RWPE1 (cell line): ENCODE data around the gene ANKRD11.

Source experiments
- CTCF ChIA-PET: fragments of 350-600 bp; sonication (Branson Sonifier 250); formaldehyde crosslinking; extraction: SDS; loops from one replicate; lab custom pipeline; 2021; lab: Yijun Ruan, JAX
- POLR2A ChIA-PET: fragments of 400-600 bp; formaldehyde crosslinking; extraction: SDS; loops from one replicate; lab custom pipeline; 2020; ENCODE audit warnings: antibody characterized with exemption; ENCODE audit not compliant: low non-redundant PET; lab: Yijun Ruan, JAX
- DNase-seq: peaks from one replicate; pipeline ENCODE4 v3.0.0; 2012; ENCODE audit warnings: low spot score
- H3K27ac ChIP-seq: fragments of 450-650 bp; 2 replicates; pipeline ENCODE4 v1.5.1; 2017
- TF ChIP-seq, protein P1 (sequence below): fragments of 450-650 bp; conservative IDR thresholded peaks from 2 replicates; pipeline ENCODE4 v1.5.1; 2017; ENCODE audit warnings: low read depth, mild to moderate bottlenecking

Gene ANKRD11

DNA sequence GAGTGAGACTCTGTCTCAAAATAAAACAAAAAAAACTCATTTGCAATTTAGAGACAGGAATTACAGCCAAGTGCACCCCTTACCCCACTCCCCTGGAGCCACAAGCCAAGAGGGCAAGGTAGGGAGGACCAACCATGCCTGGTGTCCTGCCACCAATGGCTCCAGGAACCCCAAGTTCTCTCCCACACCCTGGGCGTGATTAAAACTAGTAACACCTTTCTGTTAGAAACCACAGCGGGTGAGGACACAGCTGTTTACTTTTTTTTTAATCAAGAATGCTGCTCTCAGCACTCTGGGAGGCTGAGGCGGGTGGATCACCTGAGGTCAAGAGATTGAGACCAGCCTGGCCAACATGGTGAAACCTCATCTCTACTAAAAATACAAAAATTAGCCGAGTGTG lies 38.1 kb downstream of the ANKRD11 start:
- DNase-seq, result no peak
- CTCF ChIA-PET, result interaction anchor here (0.6 to 0.7 kb wide), 2 partner anchors 42 to 70 kb away, joined by 3 to 4 read pairs; no protein-coding TSS in a partner anchor
- TF ChIP-seq, protein P1, sequence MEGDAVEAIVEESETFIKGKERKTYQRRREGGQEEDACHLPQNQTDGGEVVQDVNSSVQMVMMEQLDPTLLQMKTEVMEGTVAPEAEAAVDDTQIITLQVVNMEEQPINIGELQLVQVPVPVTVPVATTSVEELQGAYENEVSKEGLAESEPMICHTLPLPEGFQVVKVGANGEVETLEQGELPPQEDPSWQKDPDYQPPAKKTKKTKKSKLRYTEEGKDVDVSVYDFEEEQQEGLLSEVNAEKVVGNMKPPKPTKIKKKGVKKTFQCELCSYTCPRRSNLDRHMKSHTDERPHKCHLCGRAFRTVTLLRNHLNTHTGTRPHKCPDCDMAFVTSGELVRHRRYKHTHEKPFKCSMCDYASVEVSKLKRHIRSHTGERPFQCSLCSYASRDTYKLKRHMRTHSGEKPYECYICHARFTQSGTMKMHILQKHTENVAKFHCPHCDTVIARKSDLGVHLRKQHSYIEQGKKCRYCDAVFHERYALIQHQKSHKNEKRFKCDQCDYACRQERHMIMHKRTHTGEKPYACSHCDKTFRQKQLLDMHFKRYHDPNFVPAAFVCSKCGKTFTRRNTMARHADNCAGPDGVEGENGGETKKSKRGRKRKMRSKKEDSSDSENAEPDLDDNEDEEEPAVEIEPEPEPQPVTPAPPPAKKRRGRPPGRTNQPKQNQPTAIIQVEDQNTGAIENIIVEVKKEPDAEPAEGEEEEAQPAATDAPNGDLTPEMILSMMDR, result no peak
- POLR2A ChIA-PET, result no interaction called here
- peak overlapping the region; percentile 42; the same call in 1 of the 2 replicates for H3K27ac ChIP-seq

DNA sequence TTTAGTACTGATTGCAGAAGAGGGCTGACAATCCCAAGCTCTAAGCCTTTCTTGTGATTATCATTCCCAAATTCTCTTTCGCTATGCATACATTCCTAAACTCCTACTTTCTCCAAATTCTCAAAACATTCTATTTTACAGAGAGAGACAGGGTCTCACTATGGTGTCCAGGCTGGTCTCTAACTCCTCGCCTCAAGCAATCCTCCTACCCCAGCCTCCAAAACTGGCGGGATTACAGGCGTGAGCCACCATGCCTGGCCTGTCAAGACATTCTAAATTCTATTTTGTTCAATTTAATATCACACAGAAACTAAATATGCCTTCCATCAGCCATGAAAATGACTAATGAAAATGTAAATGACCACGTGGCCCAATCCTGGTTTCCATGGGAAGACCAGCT lies 39.8 kb downstream of the ANKRD11 start:
- POLR2A ChIA-PET, result no interaction called here
- CTCF ChIA-PET, result no interaction called here
- TF ChIP-seq, protein P1, result no peak
- DNase-seq, result no peak
- H3K27ac ChIP-seq, result no peak overlapping the region

DNA sequence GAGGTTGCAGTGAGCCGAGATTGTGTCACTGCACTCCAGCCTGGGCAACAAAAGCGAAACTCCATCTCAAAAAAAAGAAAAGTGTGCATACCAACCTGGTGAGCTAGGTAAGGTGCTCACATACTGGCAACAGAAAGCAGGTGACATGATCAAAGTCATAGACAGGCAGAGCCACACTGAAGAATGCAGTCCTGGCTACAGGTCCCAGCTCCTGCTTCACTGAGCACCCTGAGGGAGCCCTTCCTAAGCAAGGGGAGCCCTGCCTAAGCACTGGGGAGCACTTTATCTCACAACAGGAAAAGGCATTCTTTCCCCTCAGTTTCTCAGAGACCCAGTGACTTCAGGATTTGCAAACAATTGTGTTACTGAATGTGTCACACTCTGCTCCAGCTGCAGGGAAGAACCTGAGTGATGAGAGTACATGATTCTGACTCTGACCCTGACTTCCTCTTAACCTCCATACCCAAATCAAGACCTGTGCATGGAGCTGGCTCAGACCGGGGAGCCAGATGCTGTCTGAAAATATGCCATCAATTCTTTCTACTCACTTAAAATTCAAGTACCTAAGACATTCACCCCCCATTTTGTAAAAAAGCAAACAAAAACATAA lies 40.5 kb downstream of the ANKRD11 start:
- CTCF ChIA-PET, result interaction anchor here (1.1 kb wide), 1 partner anchor 10 kb away, joined by 5 read pairs; no protein-coding TSS in a partner anchor
- DNase-seq, result no peak
- POLR2A ChIA-PET, result no interaction called here
- TF ChIP-seq, protein P1, result no peak
- peak overlapping the region; percentile 61 for H3K27ac ChIP-seq

DNA sequence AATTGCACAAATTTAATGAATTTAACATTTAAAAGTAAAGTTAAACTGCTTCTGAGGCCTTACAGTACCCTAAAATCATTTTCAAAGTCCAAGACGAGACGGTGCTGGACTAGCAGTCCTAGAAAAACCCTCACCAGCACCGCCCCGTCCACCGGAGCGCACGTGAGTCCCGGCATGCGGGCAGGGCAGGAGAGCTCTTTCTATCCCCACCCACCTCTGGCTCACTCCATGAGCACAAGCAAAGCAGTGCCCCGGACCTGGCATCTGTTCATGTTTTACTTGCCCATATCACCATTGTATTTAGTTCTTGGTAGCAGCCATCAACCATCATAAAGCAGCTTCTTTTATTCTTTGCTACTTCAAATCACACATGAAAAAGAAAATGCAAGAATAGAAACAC lies 41.7 kb downstream of the ANKRD11 start:
- POLR2A ChIA-PET, result no interaction called here
- CTCF ChIA-PET, result interaction anchor here (0.6 to 0.8 kb wide), 2 partner anchors 30 to 97 kb away, joined by 3 to 5 read pairs; no protein-coding TSS in a partner anchor
- TF ChIP-seq, protein P1, result no peak
- DNase-seq, result no peak
- peak overlapping the region; percentile 61; the same call in 1 of the 2 replicates for H3K27ac ChIP-seq

DNA sequence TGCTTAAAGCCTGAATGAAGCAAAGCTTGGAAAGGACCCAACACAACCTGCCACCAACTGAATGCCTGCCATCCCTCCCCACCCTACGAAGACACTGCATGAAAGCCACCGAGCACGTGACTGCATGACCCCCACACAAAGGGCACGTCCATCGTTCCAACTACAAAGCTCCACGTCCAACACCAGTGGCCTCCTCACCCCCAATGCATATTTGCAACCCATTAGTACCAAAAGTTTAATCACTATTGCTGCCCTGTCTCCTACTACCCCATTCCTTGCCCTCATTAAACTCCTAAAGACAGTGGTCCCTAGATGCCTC lies 43.4 kb downstream of the ANKRD11 start:
- peak overlapping the region; percentile 99 for H3K27ac ChIP-seq
- ChIA-PET CTCF (interaction anchor here (0.7 kb wide), 1 partner anchor 14 kb away, joined by 5 read pairs; no protein-coding TSS in a partner anchor), POLR2A (interaction anchor here (1.1 kb wide), 1 partner anchor 12 kb away, joined by 3 read pairs; no protein-coding TSS in a partner anchor)
- TF ChIP-seq, protein P1, result no peak
- no peak for DNase-seq

DNA sequence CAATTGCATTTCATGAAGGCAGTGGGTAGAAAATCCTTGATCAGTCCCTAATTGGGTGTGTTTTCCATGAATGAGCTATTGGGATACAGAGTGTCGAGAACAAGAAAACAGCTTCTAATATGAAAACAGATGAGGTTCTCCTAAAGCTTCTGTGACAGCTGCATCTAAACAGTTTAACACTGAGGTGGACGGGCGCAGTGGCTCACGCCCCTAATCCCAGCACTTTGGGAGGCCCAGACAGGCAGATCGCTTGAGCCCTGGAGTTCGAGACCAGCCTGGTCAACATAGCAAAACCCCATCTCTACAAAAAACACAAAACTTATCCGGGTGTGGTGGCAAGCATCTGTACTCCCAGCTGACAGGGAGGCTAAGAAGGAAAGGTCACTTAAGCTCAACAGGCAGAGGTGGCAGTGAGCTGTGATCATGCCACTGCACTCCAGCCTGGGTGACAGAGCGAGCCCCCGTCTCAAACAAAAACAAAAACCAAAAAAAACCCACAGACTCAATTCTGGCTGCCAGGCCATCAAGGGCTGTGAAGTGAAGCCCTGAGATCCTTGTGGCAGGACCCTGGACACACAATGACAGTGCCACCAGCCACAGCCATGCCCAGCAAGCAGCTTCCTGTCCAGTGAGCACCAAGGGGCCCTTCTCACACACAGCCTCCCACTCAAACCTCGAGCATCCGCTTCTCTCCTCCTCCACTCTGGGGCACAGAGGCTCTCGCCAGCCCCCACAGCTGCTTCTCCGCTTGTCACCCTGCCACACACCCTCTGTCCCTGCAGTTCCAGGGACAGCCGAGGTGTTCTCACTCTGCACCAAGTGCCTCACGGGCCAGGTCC lies 44.0 kb downstream of the ANKRD11 start:
- TF ChIP-seq, protein P1, result no peak
- DNase-seq, result no peak
- CTCF ChIA-PET, result interaction anchor here (0.6 to 1.0 kb wide), 3 partner anchors 10 to 35 kb away, joined by 3 to 5 read pairs (median 3); no protein-coding TSS in a partner anchor
- peak overlapping the region; percentile 99 for H3K27ac ChIP-seq
- POLR2A ChIA-PET, result interaction anchor here (1.1 kb wide), 1 partner anchor 12 kb away, joined by 3 read pairs; no protein-coding TSS in a partner anchor
